Liver (tissue), 3 donors: ENCODE results near the gene SMTNL2.

Source experiments
- FOXA1 ChIP-seq: IDR thresholded peaks from 2 replicates; pipeline ENCODE4 v1.6.1; 2016; ENCODE audit warnings: antibody characterized with exemption
- FOXA2 ChIP-seq: IDR thresholded peaks from 2 replicates; pipeline ENCODE4 v1.6.1; 2016; ENCODE audit warnings: antibody characterized with exemption
- GABPA ChIP-seq, 2 donors: IDR thresholded peaks in 1 of 2; conservative IDR thresholded peaks in 1 of 2; 2 replicates each; pipeline ENCODE4 v1.6.1; 2016; ENCODE audit warnings: antibody characterized with exemption in 2 of 2, mild to moderate bottlenecking in 1 of 2, moderate library complexity in 1 of 2
- HNF4G ChIP-seq: IDR thresholded peaks from 2 replicates; pipeline ENCODE4 v1.6.1; 2016; ENCODE audit warnings: antibody characterized with exemption
- JUND ChIP-seq, 2 donors: IDR thresholded peaks; 2 replicates each; pipeline ENCODE4 v1.6.1; 2016; ENCODE audit warnings: antibody characterized with exemption in 2 of 2
- RAD21 ChIP-seq, 2 donors: IDR thresholded peaks; 2 replicates each; pipeline ENCODE4 v1.6.1; 2016; ENCODE audit warnings: antibody characterized with exemption in 2 of 2, mild to moderate bottlenecking in 2 of 2
- SP1 ChIP-seq: IDR thresholded peaks from 2 replicates; pipeline ENCODE4 v1.6.1; 2018; ENCODE audit warnings: antibody characterized with exemption, mild to moderate bottlenecking
- TAF1 ChIP-seq: conservative IDR thresholded peaks from 2 replicates; pipeline ENCODE4 v1.6.1; 2016; ENCODE audit warnings: antibody characterized with exemption, mild to moderate bottlenecking
- YY1 ChIP-seq: IDR thresholded peaks from 2 replicates; pipeline ENCODE4 v1.6.1; 2016; ENCODE audit warnings: antibody characterized with exemption, mild to moderate bottlenecking
- TF ChIP-seq, protein P1 (sequence below): fragments of 150-350 bp; IDR thresholded peaks from 2 replicates; pipeline ENCODE4 v1.5.1; 2017; ENCODE audit warnings: improper control_type of control experiment, low read depth, low read length; ENCODE audit not compliant: missing input control
- TF ChIP-seq, protein P2 (sequence below): IDR thresholded peaks from 2 replicates; pipeline ENCODE4 v1.6.1; 2016; ENCODE audit warnings: antibody characterized with exemption
- TF ChIP-seq, protein P3 (sequence below): IDR thresholded peaks from 2 replicates; pipeline ENCODE4 v1.6.1; 2016; ENCODE audit warnings: antibody characterized with exemption, mild to moderate bottlenecking
- TF ChIP-seq, protein P4 (sequence below): IDR thresholded peaks from 2 replicates; pipeline ENCODE4 v1.6.1; 2016; ENCODE audit warnings: antibody characterized with exemption
- TF ChIP-seq, protein P5 (sequence below): IDR thresholded peaks from 2 replicates; pipeline ENCODE4 v1.6.1; 2016; ENCODE audit warnings: antibody characterized with exemption
- donor health status: healthy.
- donor health status: healthy.

DNA sequence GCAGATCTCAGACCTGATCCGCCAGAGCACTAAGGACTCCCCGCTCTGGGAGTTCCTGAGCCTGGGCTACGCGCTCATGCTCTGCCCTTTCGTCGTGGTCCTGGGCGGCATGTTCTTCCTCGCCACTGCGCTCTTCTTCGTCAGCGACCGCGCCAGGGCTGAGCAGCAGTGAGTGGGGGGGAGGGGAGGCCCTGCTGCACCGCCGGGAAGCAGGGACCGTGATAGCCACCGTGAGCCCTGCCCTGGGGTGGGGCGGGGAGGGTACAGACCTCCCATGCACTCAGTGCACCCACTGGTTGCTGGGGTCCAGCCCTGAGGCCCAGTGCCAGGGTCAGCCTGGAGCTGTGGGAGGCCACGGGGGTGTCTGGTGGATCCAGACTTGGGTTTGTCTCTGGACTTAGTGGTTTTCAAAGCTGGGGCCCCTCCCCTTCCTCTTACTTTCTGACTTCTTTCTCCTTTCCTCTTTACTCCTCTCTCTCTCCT, 48.0 kb upstream of the SMTNL2 start:
- TF ChIP-seq, protein P1, sequence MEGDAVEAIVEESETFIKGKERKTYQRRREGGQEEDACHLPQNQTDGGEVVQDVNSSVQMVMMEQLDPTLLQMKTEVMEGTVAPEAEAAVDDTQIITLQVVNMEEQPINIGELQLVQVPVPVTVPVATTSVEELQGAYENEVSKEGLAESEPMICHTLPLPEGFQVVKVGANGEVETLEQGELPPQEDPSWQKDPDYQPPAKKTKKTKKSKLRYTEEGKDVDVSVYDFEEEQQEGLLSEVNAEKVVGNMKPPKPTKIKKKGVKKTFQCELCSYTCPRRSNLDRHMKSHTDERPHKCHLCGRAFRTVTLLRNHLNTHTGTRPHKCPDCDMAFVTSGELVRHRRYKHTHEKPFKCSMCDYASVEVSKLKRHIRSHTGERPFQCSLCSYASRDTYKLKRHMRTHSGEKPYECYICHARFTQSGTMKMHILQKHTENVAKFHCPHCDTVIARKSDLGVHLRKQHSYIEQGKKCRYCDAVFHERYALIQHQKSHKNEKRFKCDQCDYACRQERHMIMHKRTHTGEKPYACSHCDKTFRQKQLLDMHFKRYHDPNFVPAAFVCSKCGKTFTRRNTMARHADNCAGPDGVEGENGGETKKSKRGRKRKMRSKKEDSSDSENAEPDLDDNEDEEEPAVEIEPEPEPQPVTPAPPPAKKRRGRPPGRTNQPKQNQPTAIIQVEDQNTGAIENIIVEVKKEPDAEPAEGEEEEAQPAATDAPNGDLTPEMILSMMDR, result no peak
- no peak for TF ChIP-seq JUND (IDR thresholded peaks at IDR 0.05)
- no peak for TF ChIP-seq YY1
- TF ChIP-seq, protein P2, sequence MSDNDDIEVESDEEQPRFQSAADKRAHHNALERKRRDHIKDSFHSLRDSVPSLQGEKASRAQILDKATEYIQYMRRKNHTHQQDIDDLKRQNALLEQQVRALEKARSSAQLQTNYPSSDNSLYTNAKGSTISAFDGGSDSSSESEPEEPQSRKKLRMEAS, result no peak
- no peak for TF ChIP-seq RAD21 (IDR thresholded peaks at IDR 0.05)
- TF ChIP-seq, protein P3, sequence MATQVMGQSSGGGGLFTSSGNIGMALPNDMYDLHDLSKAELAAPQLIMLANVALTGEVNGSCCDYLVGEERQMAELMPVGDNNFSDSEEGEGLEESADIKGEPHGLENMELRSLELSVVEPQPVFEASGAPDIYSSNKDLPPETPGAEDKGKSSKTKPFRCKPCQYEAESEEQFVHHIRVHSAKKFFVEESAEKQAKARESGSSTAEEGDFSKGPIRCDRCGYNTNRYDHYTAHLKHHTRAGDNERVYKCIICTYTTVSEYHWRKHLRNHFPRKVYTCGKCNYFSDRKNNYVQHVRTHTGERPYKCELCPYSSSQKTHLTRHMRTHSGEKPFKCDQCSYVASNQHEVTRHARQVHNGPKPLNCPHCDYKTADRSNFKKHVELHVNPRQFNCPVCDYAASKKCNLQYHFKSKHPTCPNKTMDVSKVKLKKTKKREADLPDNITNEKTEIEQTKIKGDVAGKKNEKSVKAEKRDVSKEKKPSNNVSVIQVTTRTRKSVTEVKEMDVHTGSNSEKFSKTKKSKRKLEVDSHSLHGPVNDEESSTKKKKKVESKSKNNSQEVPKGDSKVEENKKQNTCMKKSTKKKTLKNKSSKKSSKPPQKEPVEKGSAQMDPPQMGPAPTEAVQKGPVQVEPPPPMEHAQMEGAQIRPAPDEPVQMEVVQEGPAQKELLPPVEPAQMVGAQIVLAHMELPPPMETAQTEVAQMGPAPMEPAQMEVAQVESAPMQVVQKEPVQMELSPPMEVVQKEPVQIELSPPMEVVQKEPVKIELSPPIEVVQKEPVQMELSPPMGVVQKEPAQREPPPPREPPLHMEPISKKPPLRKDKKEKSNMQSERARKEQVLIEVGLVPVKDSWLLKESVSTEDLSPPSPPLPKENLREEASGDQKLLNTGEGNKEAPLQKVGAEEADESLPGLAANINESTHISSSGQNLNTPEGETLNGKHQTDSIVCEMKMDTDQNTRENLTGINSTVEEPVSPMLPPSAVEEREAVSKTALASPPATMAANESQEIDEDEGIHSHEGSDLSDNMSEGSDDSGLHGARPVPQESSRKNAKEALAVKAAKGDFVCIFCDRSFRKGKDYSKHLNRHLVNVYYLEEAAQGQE, result no peak
- TF ChIP-seq TAF1, result no peak
- TF ChIP-seq, protein P4, sequence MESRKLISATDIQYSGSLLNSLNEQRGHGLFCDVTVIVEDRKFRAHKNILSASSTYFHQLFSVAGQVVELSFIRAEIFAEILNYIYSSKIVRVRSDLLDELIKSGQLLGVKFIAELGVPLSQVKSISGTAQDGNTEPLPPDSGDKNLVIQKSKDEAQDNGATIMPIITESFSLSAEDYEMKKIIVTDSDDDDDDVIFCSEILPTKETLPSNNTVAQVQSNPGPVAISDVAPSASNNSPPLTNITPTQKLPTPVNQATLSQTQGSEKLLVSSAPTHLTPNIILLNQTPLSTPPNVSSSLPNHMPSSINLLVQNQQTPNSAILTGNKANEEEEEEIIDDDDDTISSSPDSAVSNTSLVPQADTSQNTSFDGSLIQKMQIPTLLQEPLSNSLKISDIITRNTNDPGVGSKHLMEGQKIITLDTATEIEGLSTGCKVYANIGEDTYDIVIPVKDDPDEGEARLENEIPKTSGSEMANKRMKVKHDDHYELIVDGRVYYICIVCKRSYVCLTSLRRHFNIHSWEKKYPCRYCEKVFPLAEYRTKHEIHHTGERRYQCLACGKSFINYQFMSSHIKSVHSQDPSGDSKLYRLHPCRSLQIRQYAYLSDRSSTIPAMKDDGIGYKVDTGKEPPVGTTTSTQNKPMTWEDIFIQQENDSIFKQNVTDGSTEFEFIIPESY, result no peak
- no peak for TF ChIP-seq FOXA1
- TF ChIP-seq GABPA (IDR thresholded peaks at IDR 0.05 in 1 of 2, conservative IDR thresholded peaks at IDR 0.05 in 1 of 2), result no peak
- TF ChIP-seq, protein P5, sequence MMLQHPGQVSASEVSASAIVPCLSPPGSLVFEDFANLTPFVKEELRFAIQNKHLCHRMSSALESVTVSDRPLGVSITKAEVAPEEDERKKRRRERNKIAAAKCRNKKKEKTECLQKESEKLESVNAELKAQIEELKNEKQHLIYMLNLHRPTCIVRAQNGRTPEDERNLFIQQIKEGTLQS, result no peak
- TF ChIP-seq FOXA2, result no peak
- no peak for TF ChIP-seq SP1
- TF ChIP-seq HNF4G, result no peak
